ENCODE results near the gene NSUN4.

Gene NSUN4

GRCh38 chr1:46399307-46399706, 58.7 kb downstream of the NSUN4 start:
- DNase-seq = no peak

GRCh38 chr1:46400421-46400820, 59.8 kb downstream of the NSUN4 start:
- in situ Hi-C loops (cut with HindIII; ENCODE audit: low pct_ligation_motif_present, low pct_unique_long_range_greater_than_20kb, low sequenced_read_pairs) = no loop called here

More at GRCh38 chr1:46399307-46399706, 58.7 kb downstream of the NSUN4 start:
- in situ Hi-C loops (cut with HindIII; ENCODE audit: low pct_ligation_motif_present, low pct_unique_long_range_greater_than_20kb, low sequenced_read_pairs) = no loop called here

DNA sequence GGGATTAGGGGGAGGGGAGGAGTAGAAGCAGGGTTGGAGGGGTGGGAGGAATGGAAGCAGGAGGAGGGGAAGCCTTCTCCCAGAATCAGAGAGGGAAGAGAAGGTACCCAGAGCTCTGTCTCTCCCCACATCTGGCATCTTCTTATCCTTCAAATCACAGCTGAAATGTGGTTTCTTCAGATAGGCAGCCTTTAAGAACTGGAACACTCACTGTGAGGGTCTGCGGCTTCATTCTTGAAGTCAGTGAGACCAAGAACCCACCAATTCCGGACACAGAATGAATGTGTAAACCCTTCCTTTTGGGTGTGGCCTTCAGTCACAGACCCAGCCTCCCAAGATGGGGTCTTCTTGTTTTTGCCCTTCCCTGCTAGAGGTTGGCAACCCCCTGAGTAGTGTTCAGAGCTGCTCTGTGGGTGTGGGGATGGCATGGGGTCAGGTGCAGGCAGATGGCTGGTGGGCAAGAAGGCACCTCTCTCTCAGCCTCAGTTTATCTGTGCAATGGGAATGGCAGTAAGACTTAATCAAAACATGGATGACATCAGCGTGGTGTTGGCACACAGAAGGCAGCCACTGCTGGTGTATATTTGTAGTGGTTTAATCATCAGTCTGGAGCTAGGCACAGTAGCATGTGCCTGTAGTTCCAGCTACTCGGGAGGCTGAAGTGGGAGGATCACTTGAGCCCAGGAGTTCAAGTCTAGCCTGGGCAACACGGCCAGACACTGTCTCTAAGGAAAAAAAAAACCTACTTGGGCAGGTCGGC, 60.7 kb downstream of the NSUN4 start:
- in situ Hi-C loops (cut with HindIII; ENCODE audit: low pct_ligation_motif_present, low pct_unique_long_range_greater_than_20kb, low sequenced_read_pairs) = no loop called here
- DNase-seq = peak; percentile 11

More at GRCh38 chr1:46400421-46400820, 59.8 kb downstream of the NSUN4 start:
- DNase-seq = no peak

GRCh38 chr1:46401964-46402626, 61.5 kb downstream of the NSUN4 start:
- in situ Hi-C loops (cut with HindIII; ENCODE audit: low pct_ligation_motif_present, low pct_unique_long_range_greater_than_20kb, low sequenced_read_pairs) = no loop called here

DNA sequence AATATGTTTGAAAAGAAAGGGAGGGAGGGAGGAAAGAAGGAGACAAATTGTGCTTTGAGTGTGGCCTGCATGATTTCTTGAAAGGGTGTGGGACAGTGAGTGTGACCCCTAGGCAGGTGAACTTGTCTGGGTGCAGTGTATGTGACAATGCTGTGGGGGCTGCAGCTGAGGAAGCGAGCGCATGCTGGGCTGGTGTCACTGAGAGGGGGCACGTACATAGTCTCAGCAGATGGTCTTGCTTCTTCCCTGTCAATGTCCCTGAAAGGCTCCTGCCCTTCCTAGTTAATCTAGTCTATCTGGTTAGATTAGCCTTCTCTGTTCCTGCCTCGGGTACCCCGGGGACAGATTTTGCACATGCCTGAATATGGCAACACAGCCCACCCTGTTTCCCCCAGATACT, 63.3 kb downstream of the NSUN4 start:
- in situ Hi-C loops (cut with HindIII; ENCODE audit: low pct_ligation_motif_present, low pct_unique_long_range_greater_than_20kb, low sequenced_read_pairs) = no loop called here
- no peak for DNase-seq

More at GRCh38 chr1:46401964-46402626, 61.5 kb downstream of the NSUN4 start:
- peak; percentile 39 for DNase-seq

DNA sequence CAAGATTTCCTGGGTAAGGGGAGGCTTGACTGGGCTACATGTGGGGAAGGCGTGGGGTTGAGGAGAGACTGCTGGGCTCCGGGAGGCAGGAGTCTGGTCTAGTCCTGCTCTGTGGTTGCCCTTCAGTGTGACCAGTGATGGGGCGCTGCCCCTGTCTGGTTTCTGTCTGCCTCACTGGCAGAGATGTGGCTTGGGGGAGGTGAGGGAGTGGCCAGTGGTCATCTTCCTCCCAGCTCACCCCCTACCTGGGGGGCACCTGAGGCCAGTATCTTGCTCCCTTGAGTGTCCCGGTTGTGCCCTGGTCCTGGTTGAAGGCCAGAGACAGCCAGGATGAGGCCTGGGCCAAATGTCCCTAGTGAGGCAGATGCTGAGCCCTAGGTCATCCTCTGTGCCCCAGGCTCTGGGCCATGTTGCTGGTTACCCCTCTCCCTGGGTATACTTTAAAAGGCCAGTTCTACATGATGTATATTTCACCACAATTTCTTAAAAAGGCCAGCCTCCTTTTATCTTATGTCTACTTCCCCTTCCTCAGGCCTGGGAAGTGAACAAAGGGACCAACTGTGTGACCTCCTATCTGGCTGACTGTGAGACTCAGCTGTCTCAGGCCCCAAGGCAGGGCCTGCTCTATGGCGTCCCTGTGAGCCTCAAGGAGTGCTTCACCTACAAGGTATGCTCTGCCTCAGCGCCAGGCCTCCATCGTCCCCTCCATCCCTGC, 64.0 kb downstream of the NSUN4 start:
- no peak for DNase-seq
- in situ Hi-C loops (cut with HindIII; ENCODE audit: low pct_ligation_motif_present, low pct_unique_long_range_greater_than_20kb, low sequenced_read_pairs) = no loop called here

DNA sequence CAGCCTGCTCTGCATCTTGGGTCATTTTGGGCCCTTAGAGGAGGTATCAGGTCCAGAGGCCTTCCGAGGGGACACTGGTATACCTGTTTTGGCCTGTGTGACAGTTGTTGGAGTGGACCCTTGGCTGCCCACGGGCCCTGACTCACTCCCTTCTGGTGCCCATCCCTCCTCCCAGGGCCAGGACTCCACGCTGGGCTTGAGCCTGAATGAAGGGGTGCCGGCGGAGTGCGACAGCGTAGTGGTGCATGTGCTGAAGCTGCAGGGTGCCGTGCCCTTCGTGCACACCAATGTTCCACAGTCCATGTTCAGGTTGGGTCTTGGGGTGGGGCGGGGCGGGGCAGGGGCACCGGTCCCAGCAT, 64.6 kb downstream of the NSUN4 start:
- in situ Hi-C loops (cut with HindIII; ENCODE audit: low pct_ligation_motif_present, low pct_unique_long_range_greater_than_20kb, low sequenced_read_pairs) = no loop called here
- no peak for DNase-seq

GRCh38 chr1:46405724-46406123, 65.1 kb downstream of the NSUN4 start:
- no peak for DNase-seq
- in situ Hi-C loops (cut with HindIII; ENCODE audit: low pct_ligation_motif_present, low pct_unique_long_range_greater_than_20kb, low sequenced_read_pairs) = no loop called here

DNA sequence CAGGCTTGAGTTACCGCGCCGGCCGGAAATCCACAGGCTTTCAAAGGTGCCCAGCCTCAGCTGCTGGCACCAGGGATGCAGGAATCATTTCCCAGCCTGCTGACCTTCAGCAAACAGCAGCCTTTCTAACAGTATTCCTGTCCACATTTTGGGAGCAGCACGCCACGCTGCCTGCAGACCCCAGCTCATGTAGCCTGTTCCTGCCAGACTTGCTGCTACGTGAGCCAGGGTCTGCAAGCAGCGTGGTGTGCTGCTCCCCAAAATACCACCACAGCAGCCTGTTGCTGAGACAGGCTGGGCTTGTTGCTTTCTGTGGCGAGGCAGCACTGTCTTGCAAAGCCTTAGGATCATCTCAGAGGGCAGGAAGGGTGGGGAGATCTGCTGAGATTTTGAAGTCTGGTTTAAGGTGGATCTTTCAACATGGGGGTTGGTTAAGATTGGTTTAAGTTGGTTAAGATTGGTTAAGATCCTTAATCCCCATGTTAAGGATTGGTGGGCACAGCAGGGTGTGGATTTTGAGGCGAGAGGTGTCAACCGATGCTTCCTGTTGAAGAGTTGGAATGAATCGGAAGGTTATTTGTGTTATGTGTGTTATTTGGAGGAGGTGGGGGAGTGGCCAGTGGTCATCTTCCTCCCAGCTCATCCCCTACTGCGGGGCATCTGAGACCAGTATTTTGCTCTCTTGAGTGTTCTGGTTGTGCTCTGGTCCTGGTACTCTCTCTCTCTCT, 66.4 kb downstream of the NSUN4 start:
- no peak for DNase-seq
- in situ Hi-C loops (cut with HindIII; ENCODE audit: low pct_ligation_motif_present, low pct_unique_long_range_greater_than_20kb, low sequenced_read_pairs) = no loop called here

DNA sequence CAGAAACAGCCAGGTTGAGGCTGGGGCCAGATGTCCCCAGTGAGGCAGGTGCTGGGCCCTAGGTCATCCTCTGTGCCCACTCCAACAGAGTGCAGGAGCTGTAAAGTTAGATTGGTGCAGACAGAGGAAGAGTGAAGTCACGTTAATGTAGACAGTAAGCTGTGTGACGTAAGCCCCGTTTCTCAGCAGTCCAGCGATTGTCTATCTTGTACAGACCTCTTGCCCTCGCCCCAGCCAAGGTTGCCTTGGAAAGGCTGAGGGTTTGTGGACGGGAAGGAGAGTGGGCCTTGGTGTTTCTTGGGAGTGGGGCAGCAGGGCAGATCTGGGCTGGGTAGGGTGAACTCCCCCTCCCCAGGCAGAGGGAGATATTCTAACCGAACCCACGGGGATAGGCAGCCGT, 67.0 kb downstream of the NSUN4 start:
- no peak for DNase-seq
- in situ Hi-C loops (cut with HindIII; ENCODE audit: low pct_ligation_motif_present, low pct_unique_long_range_greater_than_20kb, low sequenced_read_pairs) = no loop called here

DNA sequence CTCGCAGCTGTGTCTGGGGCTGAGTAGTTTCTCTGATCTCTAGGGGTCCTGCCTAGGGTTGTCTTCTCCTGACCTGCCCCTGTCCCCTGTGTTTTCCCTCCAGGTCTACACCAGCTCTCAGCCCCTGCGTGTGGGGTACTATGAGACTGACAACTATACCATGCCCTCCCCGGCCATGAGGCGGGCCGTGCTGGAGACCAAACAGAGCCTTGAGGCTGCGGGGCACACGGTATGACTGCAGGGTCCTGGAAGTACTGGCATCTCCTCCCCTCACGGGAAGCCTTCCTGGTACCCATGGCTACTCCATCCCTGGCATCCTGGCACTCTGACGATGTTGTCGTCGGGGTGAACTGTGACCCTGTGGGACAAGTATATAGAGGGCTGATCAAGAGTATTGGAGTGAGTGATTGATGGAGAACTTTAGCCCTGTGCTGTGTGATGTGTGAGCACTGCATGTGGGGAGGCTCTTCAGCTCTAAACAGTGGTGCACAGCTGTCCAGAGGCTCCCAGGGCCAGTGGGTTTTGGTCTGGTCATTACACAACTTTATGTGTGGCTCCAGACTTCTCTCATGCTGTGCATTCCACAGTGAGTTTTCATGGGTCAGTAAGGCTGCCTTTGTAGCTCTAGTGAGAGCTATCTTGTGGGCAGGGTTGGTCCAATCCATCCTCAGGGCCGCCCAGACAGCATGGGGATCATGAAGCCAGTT, 67.9 kb downstream of the NSUN4 start:
- DNase-seq = no peak
- in situ Hi-C loops (cut with HindIII; ENCODE audit: low pct_ligation_motif_present, low pct_unique_long_range_greater_than_20kb, low sequenced_read_pairs) = no loop called here

- in situ Hi-C loops (cut with HindIII; ENCODE audit: low pct_ligation_motif_present, low pct_unique_long_range_greater_than_20kb, low sequenced_read_pairs) = no loop called here
- DNase-seq = no peak
Observed at GRCh38 chr1:46409063-46409372, 68.4 kb downstream of the NSUN4 start.

GRCh38 chr1:46410156-46411009, 69.8 kb downstream of the NSUN4 start:
- in situ Hi-C loops (cut with HindIII; ENCODE audit: low pct_ligation_motif_present, low pct_unique_long_range_greater_than_20kb, low sequenced_read_pairs) = no loop called here
- DNase-seq = no peak

- in situ Hi-C loops (cut with HindIII; ENCODE audit: low pct_ligation_motif_present, low pct_unique_long_range_greater_than_20kb, low sequenced_read_pairs) = no loop called here
- no peak for DNase-seq
Observed at GRCh38 chr1:46411010-46411405, 70.4 kb downstream of the NSUN4 start.

Measured in ACHN (cell line).